Activated CD8-positive, alpha-beta memory T cell treated with anti-CD3 and anti-CD28 coated beads, Interleukin-2, amount 50 U/mL, for 4 hours (primary cell): Measurements from ENCODE around the gene CYBC1.
"Not testable (repeated sequence)": the region's sequence is repeated elsewhere in the genome, so short reads cannot be mapped to it uniquely, and the experiment has no call there.

Experiments
- DNase-seq: peaks from one replicate; pipeline ENCODE4 v3.0.0-alpha.2; 2020

The CYBC1 gene

DNA sequence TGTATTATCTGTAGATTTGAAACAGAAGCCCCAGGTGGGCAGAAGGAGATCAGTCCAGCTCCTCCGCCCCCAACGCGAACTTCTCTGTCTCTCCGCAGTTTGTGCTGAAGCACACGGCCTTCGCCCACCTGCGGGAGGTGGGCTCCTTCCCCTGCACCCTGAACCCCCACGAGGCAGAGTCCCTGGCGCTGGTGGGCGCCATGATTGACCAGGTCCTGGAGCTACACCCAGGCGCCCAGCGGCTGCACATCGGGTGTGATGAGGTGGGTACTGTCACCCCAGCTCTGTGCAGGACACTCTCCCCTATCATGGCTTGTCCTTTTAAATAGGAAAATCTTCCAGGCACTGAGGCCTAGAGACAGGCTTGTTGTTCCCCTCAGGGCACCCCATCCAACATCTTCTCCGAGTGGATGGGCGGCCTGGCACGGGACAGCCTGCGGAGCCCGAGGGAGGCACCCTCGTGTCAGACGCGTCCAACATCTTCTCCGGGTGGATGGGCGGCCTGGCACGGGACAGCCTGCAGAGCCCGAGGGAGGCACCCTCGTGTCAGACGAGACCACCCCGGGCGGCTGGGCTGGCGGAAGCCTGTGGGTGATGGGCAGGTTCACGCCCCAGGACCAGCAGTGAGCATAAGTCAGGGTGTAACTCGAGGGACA is 16.9 kb downstream of the CYBC1 start:
- no peak for DNase-seq

GRCh38 chr17:82432017-82432416 is 18.5 kb downstream of the CYBC1 start:
- no peak for DNase-seq

DNA sequence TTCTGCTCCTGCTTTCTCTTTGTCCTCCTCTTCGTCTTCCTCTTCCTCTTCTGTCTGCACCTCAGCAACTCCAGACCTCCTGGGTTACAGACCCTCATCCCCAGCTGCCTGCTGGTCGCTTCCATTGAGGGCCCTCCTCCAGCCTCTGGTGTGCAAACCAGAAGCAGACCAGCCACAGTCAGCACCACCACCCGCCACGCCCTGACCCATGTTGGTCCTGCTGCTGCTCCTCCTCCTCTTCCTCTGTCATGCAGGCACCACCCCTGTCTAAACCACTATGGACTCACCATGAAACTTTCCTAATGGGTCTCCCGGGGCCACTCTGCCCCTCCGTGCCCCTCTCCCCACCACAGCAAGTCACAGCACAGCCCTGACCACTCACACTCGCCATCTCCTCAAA is 20.7 kb downstream of the CYBC1 start:
- no peak for DNase-seq

GRCh38 chr17:82428546-82428945 is 22.0 kb downstream of the CYBC1 start:
- no peak for DNase-seq

GRCh38 chr17:82424863-82425159 is 25.7 kb downstream of the CYBC1 start:
- DNase-seq: no peak

GRCh38 chr17:82424001-82424862 is 26.3 kb downstream of the CYBC1 start:
- peak; percentile 54 for DNase-seq

DNA sequence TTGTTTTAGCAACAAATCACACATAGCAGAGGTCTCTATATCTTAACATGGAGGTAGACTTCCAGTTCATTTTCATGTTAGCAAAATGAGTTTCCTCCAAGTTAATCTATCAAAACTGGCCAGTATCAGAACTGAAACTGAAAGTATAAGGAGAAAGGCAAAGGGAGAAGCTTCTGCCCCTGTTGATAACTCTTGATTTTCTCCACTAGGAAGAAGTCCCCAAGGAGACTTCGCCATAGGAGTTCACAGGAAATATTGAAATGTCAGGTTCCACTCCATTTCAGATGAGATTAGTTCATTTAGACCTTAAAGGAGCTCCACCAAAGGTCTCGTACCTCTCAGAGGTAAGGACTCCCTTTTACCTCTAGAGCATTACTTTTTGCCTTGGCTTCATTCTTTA is 31.0 kb downstream of the CYBC1 start:
- no peak for DNase-seq

DNA sequence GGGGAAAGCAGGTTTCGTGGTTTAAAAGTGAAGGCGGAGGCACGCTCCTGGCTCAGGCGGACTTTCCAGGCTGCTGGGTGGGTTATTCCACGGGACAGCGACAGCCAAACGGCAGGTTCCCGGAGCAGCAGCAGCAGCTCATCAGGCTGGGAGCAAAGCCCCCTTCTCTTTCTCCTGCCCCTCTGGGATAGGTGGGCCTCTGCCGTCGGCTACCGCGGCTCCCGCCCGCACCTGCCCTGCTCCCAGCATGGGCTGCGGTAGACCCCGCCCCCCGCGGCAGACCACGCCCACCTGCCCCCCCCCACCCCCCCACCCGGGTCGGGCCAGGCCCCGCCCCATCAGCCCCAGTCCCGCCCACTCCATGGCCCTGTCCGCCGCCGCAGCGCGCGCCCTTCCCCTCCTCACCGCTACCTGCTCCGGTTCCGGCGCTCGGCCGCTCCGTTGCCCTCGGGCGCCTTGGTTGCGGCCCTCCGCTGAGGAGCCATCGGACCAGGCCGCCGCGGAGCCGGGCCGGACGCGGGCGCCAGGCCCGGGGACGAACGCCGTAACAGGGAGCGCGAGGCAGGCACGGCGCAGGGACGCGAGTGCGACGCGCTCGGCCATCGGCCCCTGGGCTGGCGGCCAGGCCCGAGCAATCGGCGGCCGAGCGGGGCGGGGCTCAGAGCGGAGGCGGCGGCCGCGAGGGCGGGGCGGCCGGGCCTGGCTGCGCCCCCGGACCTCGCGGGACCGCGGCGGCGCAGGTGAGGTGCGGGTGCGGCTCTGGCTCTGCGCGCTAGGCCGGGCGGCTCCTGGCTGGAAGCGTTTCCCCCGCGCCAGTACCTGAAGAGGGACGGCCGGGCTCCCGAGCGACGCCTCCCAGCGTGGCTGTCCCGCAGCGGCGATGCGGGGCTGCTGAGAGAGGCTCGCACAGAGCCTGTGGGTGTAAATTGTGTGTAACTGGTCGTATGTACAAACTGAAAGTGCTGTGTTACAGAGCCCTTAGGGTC is 32.3 kb downstream of the CYBC1 start, which contains the start of the genes HEXD and OGFOD3:
Gene HEXD, plus strand, starts transcription at position 347 of the 986 bp plus-strand sequence. CDS start 1,453 bp downstream, outside the sequence.
Gene OGFOD3, minus strand, starts transcription at position 586 of the 986 bp plus-strand sequence. Its CDS starts 101 bp downstream, at position 485.
- peak; percentile 84 for DNase-seq

GRCh38 chr17:82416771-82417170 is 33.8 kb downstream of the CYBC1 start:
- DNase-seq: no peak

GRCh38 chr17:82416264-82416663 is 34.3 kb downstream of the CYBC1 start:
- DNase-seq: no peak

- DNase-seq: no peak
Observed at GRCh38 chr17:82415786-82416185, 34.8 kb downstream of the CYBC1 start.

DNA sequence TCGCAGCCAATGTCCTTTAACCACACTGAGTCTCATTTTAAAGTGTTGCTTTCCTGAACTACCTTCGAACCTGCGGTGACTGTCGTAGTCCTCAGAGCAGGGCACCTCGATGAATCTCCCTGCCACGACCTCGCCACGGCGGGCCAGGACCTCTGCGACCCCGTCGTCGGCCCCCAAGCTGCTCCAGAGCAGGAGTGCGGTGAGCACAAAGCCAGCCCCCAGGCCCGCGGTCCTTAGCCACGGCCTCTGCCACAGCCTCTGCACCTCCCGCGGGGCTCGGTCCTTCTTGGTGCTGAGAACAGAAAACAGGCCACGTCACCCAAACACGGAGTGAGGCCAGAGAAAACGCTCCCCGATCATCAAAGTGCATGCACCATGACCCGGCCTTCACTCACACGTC is 35.2 kb downstream of the CYBC1 start:
- no peak for DNase-seq

- DNase-seq: peak; percentile 74
Observed at GRCh38 chr17:82414548-82415281, 35.8 kb downstream of the CYBC1 start.

- no peak for DNase-seq
Observed at GRCh38 chr17:82412535-82413520, 37.7 kb downstream of the CYBC1 start.

DNA sequence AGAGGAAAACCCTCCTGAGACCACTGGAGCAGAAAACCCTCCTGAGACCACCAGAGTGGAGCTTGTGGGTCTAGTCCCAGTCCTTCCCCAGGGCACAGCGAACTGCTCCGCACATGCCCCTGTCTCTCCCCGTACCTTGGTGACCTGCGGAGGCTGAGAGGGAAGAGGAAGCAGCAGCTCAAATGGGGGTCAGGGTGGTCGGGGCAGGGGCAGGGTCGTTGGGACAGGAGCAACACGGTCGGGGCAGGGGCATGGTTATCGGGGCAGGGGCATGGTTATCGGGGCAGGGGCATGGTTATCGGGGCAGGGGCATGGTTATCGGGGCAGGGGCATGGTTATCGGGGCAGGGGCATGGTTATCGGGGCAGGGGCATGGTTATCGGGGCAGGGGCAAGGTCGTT is 38.5 kb downstream of the CYBC1 start:
- DNase-seq: not testable (repeated sequence)

GRCh38 chr17:82411396-82412053 is 39.0 kb downstream of the CYBC1 start:
- DNase-seq: no peak

GRCh38 chr17:82410014-82410716 is 40.4 kb downstream of the CYBC1 start:
- no peak for DNase-seq

DNA sequence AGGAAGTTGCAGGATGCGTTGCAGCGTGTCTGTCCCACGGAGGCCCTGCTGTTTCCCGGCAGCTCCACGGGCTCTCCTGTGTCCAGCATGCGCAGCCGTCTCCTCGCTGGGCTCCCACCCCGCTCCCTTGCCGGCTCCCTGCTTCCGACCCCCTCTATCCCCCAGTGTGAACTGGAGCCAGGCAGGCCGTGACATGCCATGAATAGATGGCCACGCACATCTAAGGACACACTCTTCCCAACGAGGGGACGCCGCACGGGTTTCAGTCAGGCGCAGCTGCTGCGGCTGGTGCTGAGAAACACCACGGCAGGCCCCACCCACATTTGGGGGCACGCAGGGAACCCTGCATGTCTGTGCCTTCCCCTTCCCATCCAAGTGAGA is 41.6 kb downstream of the CYBC1 start:
- no peak for DNase-seq

DNA sequence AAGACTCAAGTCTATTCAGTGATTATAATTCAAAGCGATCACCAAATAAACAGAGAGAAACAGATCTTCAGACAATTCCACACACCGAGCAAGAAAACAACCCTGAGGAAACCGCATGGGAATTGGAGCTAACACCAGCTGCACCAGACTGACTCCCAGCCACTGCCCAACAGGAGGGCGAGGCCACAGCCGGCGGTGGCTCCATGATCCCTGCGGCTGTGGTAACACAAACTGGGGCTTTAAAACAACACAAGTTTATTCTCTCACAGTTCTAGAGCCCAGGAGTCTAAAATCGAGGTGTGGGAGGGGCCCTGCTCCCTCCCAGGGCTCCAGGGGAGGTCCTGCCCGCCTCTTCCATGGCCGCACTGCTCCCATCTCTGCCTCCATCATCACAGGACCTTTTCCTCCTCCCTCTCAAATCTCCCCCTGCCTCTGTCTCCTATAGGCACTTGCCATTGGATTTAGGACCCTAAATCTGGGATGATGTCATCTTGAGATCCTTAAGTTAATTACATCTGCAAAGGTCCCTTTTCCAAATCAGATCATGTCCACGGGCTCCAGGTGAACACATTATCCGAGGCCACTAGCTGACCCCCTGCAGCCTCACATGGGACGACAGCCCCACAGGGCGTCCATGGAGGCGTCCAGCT is 42.1 kb downstream of the CYBC1 start:
- DNase-seq: no peak
